ENCODE measurements around the gene RREB1. TPM values are rescaled to one million over a fixed set of nuclear protein-coding genes. Genes with fewer than 3 reads are reported as not detected.
A peak's percentile ranks its signal among the peaks of the same experiment; 100 is the strongest.

RREB1 gene
- total and polyA plus RNA-seq, 10 donors, result 3.2 to 72.0 (median 54.6) TPM

GRCh38 chr6:7119272-7119801 is 11.6 kb downstream of the RREB1 start:
- no peak for DNase-seq
- TF ChIP-seq CTCF (IDR thresholded peaks at IDR 0.05 in 8 of 11, conservative IDR thresholded peaks at IDR 0.05 in 3 of 11) (no peak), POLR2A (IDR thresholded peaks at IDR 0.05) (no peak), POLR2AphosphoS5 (IDR thresholded peaks at IDR 0.05) (no peak)
- H3K36me3 ChIP-seq, result peaks cover 0 to 19% (median 4%) of the 10 kb centered on the region in 6 donors
- no peak overlapping the region for H3K4me3 ChIP-seq
- WGBS, 5 donors, result 81 to 84% (median 81%) methylated on average over 12 of the region's 12 CpGs
- H3K4me1 ChIP-seq, result peaks cover 15 to 96% (median 44%) of the 10 kb centered on the region in 6 donors
- intact Hi-C loops (cut with DNase I; ENCODE audit: low total_unique reads), result no loop called here
- H3K27ac ChIP-seq, result no peak overlapping the region
- no peaks in the 10 kb centered on the region for H3K27me3 ChIP-seq (replicated peaks in 1 of 7)
- H3K9me3 ChIP-seq, result no peaks in the 10 kb centered on the region

- 91 to 94% (median 93%) methylated on average over 7 of the region's 7 CpGs for WGBS, 5 donors
- intact Hi-C loops (cut with DNase I; ENCODE audit: low total_unique reads), result no loop called here
- no peaks in the 10 kb centered on the region for H3K9me3 ChIP-seq
- TF ChIP-seq POLR2AphosphoS5 (IDR thresholded peaks at IDR 0.05) (no peak), POLR2A (IDR thresholded peaks at IDR 0.05) (no peak), CTCF (IDR thresholded peaks at IDR 0.05 in 8 of 11, conservative IDR thresholded peaks at IDR 0.05 in 3 of 11) (no peak)
- H3K4me1 ChIP-seq, result peaks cover 11 to 96% (median 37%) of the 10 kb centered on the region in 6 donors
- DNase-seq, result no peak
- no peak overlapping the region for H3K27ac ChIP-seq
- peaks cover 0 to 36% (median 4%) of the 10 kb centered on the region in 6 donors for H3K36me3 ChIP-seq
- no peak overlapping the region for H3K4me3 ChIP-seq
- no peaks in the 10 kb centered on the region for H3K27me3 ChIP-seq (replicated peaks in 1 of 7)
Measured at GRCh38 chr6:7121700-7122241, 14.0 kb downstream of the RREB1 start.

- intact Hi-C loops (cut with DNase I; ENCODE audit: low total_unique reads), result no loop called here
- no peak for TF ChIP-seq POLR2A (IDR thresholded peaks at IDR 0.05)
- TF ChIP-seq CTCF (IDR thresholded peaks at IDR 0.05 in 8 of 11, conservative IDR thresholded peaks at IDR 0.05 in 3 of 11), result no peak
- TF ChIP-seq POLR2AphosphoS5 (IDR thresholded peaks at IDR 0.05), result no peak
- WGBS, 5 donors, result 95 to 100% (median 97%) methylated on average over 3 of the region's 3 CpGs
Measured at GRCh38 chr6:7122684-7123083, 14.9 kb downstream of the RREB1 start.

GRCh38 chr6:7124114-7124513 is 16.4 kb downstream of the RREB1 start:
- no peaks in the 10 kb centered on the region for H3K9me3 ChIP-seq
- H3K4me1 ChIP-seq, result peaks cover 25 to 97% (median 49%) of the 10 kb centered on the region in 6 donors
- no peaks in the 10 kb centered on the region for H3K27me3 ChIP-seq (replicated peaks in 1 of 7)
- DNase-seq, result no peak
- peak overlapping the region in 3 of 8 donors; percentile 2 to 69 (median 9) for H3K27ac ChIP-seq
- no peak overlapping the region for H3K4me3 ChIP-seq
- TF ChIP-seq CTCF (IDR thresholded peaks at IDR 0.05 in 8 of 11, conservative IDR thresholded peaks at IDR 0.05 in 3 of 11), result no peak
- no peak for TF ChIP-seq POLR2AphosphoS5 (IDR thresholded peaks at IDR 0.05)
- TF ChIP-seq POLR2A (IDR thresholded peaks at IDR 0.05), result no peak
- intact Hi-C loops (cut with DNase I; ENCODE audit: low total_unique reads), result no loop called here
- 62 to 71% (median 69%) methylated on average over 4 of the region's 4 CpGs for WGBS, 5 donors
- H3K36me3 ChIP-seq, result peaks cover 0 to 36% (median 4%) of the 10 kb centered on the region in 6 donors

More at GRCh38 chr6:7122684-7123083, 14.9 kb downstream of the RREB1 start:
- Histone ChIP-seq H3K27me3 (replicated peaks in 1 of 7) (no peaks in the 10 kb centered on the region), H3K4me1 (peaks cover 15 to 96% (median 41%) of the 10 kb centered on the region in 6 donors), H3K27ac (no peak overlapping the region), H3K9me3 (no peaks in the 10 kb centered on the region), H3K36me3 (peaks cover 0 to 36% (median 4%) of the 10 kb centered on the region in 6 donors), H3K4me3 (no peak overlapping the region)
- DNase-seq, result no peak
